ENCODE measurements around the gene DAGLA. TPM values are rescaled to one million over a fixed set of nuclear protein-coding genes. Genes with fewer than 3 reads are reported as not detected.

DAGLA gene
- total RNA-seq, 1 donor from 2014 or later: 3.2 TPM

- H3K4me1 ChIP-seq: peaks cover 17% of the 10 kb centered on the region
- intact Hi-C loops (cut with micrococcal nuclease): no loop called here
- H3K9me3 ChIP-seq (replicated peaks): no peaks in the 10 kb centered on the region
- H3K36me3 ChIP-seq: no peaks in the 10 kb centered on the region
- no peaks in the 10 kb centered on the region for H3K27me3 ChIP-seq (ENCODE audit: low read depth)
- TF ChIP-seq CTCF (IDR thresholded peaks at IDR 0.05; ENCODE audit: borderline replicate concordance): no peak
- DNase-seq: no peak
- no peak overlapping the region for H3K4me3 ChIP-seq
- H3K27ac ChIP-seq (replicated peaks): no peak overlapping the region
Observed at GRCh38 chr11:61709110-61709509, 28.9 kb downstream of the DAGLA start.

- Histone ChIP-seq H3K4me1 (peaks cover 17% of the 10 kb centered on the region), H3K27me3 (ENCODE audit: low read depth) (no peaks in the 10 kb centered on the region), H3K36me3 (no peaks in the 10 kb centered on the region), H3K4me3 (no peak overlapping the region), H3K27ac (replicated peaks) (no peak overlapping the region), H3K9me3 (replicated peaks) (no peaks in the 10 kb centered on the region)
- intact Hi-C loops (cut with micrococcal nuclease): no loop called here
- no peak for TF ChIP-seq CTCF (IDR thresholded peaks at IDR 0.05; ENCODE audit: borderline replicate concordance)
- no peak for DNase-seq
Observed at GRCh38 chr11:61709572-61709971, 29.4 kb downstream of the DAGLA start.

GRCh38 chr11:61710019-61710418 lies 29.8 kb downstream of the DAGLA start:
- Histone ChIP-seq H3K27me3 (ENCODE audit: low read depth) (no peaks in the 10 kb centered on the region), H3K4me3 (no peak overlapping the region), H3K4me1 (peaks cover 17% of the 10 kb centered on the region), H3K9me3 (replicated peaks) (no peaks in the 10 kb centered on the region), H3K36me3 (no peaks in the 10 kb centered on the region), H3K27ac (replicated peaks) (no peak overlapping the region)
- intact Hi-C loops (cut with micrococcal nuclease): no loop called here
- TF ChIP-seq CTCF (IDR thresholded peaks at IDR 0.05; ENCODE audit: borderline replicate concordance): no peak
- DNase-seq: no peak

GRCh38 chr11:61711037-61711436 lies 30.8 kb downstream of the DAGLA start:
- H3K4me3 ChIP-seq: no peak overlapping the region
- no peaks in the 10 kb centered on the region for H3K9me3 ChIP-seq (replicated peaks)
- no peak for DNase-seq
- H3K4me1 ChIP-seq: peaks cover 24% of the 10 kb centered on the region
- H3K27me3 ChIP-seq (ENCODE audit: low read depth): no peaks in the 10 kb centered on the region
- intact Hi-C loops (cut with micrococcal nuclease): no loop called here
- no peak for TF ChIP-seq CTCF (IDR thresholded peaks at IDR 0.05; ENCODE audit: borderline replicate concordance)
- H3K27ac ChIP-seq (replicated peaks): no peak overlapping the region
- no peaks in the 10 kb centered on the region for H3K36me3 ChIP-seq

- no peaks in the 10 kb centered on the region for H3K36me3 ChIP-seq
- TF ChIP-seq CTCF (IDR thresholded peaks at IDR 0.05; ENCODE audit: borderline replicate concordance): no peak
- intact Hi-C loops (cut with micrococcal nuclease): no loop called here
- DNase-seq: no peak
- H3K27ac ChIP-seq (replicated peaks): no peak overlapping the region
- no peaks in the 10 kb centered on the region for H3K27me3 ChIP-seq (ENCODE audit: low read depth)
- no peaks in the 10 kb centered on the region for H3K9me3 ChIP-seq (replicated peaks)
- no peak overlapping the region for H3K4me3 ChIP-seq
- peaks cover 22% of the 10 kb centered on the region for H3K4me1 ChIP-seq
Observed at GRCh38 chr11:61711498-61711897, 31.3 kb downstream of the DAGLA start.

GRCh38 chr11:61712314-61712713 lies 32.1 kb downstream of the DAGLA start:
- Histone ChIP-seq H3K4me3 (no peak overlapping the region), H3K9me3 (replicated peaks) (no peaks in the 10 kb centered on the region), H3K36me3 (no peaks in the 10 kb centered on the region), H3K27me3 (ENCODE audit: low read depth) (no peaks in the 10 kb centered on the region), H3K4me1 (peaks cover 22% of the 10 kb centered on the region), H3K27ac (replicated peaks) (no peak overlapping the region)
- DNase-seq: no peak
- TF ChIP-seq CTCF (IDR thresholded peaks at IDR 0.05; ENCODE audit: borderline replicate concordance): no peak
- intact Hi-C loops (cut with micrococcal nuclease): no loop called here

Measured in left ventricle myocardium inferior (tissue), 1 donor.